GM23338 (cell line): ENCODE measurements around the gene RMND5A. TPM values are rescaled to one million over a fixed set of nuclear protein-coding genes. Genes with fewer than 3 reads are reported as not detected.
A peak's percentile ranks its signal among the peaks of the same experiment; 100 is the strongest.

ENCODE experiments used
- ATAC-seq: fragments of 200-7000 bp; cut with Tn5 transposase; 3 replicates; pipeline ENCODE4 v1.9.1; 2020
- DNase-seq: peaks from one replicate; pipeline ENCODE4 v3.0.0-alpha.2; 2015; ENCODE audit warnings: low spot score
- H2AFZ ChIP-seq: fragments of 200-600 bp; sonication (generic); 2 replicates; pipeline ENCODE4 v1.8.0; 2016; ENCODE audit warnings: antibody characterized with exemption, mild to moderate bottlenecking, moderate library complexity
- H3F3A ChIP-seq: fragments of 200-600 bp; sonication (generic); replicated peaks from 2 replicates; pipeline ENCODE4 v1.8.0; 2017; ENCODE audit warnings: antibody characterized with exemption, mixed run types, low read depth
- H3K27ac ChIP-seq: fragments of 200-600 bp; sonication (generic); 2 replicates; pipeline ENCODE4 v1.6.1; 2016; ENCODE audit warnings: low read depth
- H3K27me3 ChIP-seq: fragments of 200-600 bp; sonication (generic); 2 replicates; pipeline ENCODE4 v1.8.0; 2016; ENCODE audit warnings: mild to moderate bottlenecking, mixed run types, moderate library complexity; ENCODE audit not compliant: insufficient read depth
- H3K36me3 ChIP-seq: fragments of 200-600 bp; sonication (generic); 2 replicates; pipeline ENCODE4 v1.8.0; 2016; ENCODE audit warnings: mild to moderate bottlenecking; ENCODE audit not compliant: insufficient read depth
- H3K4me1 ChIP-seq: fragments of 200-600 bp; sonication (generic); 2 replicates; pipeline ENCODE4 v1.8.0; 2016; ENCODE audit warnings: mild to moderate bottlenecking, moderate library complexity; ENCODE audit not compliant: insufficient read depth
- H3K4me2 ChIP-seq: fragments of 200-600 bp; sonication (generic); 2 replicates; pipeline ENCODE4 v1.7.1; 2017; ENCODE audit warnings: mixed run types
- H3K4me3 ChIP-seq: fragments of 200-600 bp; sonication (generic); 2 replicates; pipeline ENCODE4 v1.6.1; 2016; ENCODE audit warnings: mixed run types
- H3K79me2 ChIP-seq: fragments of 200-600 bp; sonication (generic); replicated peaks from 2 replicates; pipeline ENCODE4 v1.8.0; 2017; ENCODE audit warnings: mild to moderate bottlenecking; ENCODE audit not compliant: insufficient read depth
- H3K9me2 ChIP-seq: fragments of 200-600 bp; sonication (generic); 2 replicates; pipeline ENCODE4 v1.8.0; 2017; ENCODE audit not compliant: insufficient read depth
- H4K20me1 ChIP-seq: fragments of 200-600 bp; sonication (generic); replicated peaks from 2 replicates; pipeline ENCODE4 v1.8.0; 2017; ENCODE audit warnings: mild to moderate bottlenecking; ENCODE audit not compliant: insufficient read depth
- H3K27ac Mint-ChIP-seq: 2 replicates; pipeline ENCODE4 v1.8.0; 2020; ENCODE audit warnings: inconsistent platforms, mild to moderate bottlenecking, moderate library complexity, mixed read lengths
- H3K27me3 Mint-ChIP-seq: 3 replicates; pipeline ENCODE4 v1.8.0; 2022; ENCODE audit warnings: low read depth, mild to moderate bottlenecking, moderate library complexity, mixed read lengths, inconsistent platforms; ENCODE audit not compliant: insufficient read depth, poor library complexity
- H3K36me3 Mint-ChIP-seq: 3 replicates; pipeline ENCODE4 v1.8.0; 2021; ENCODE audit warnings: low read depth, mild to moderate bottlenecking, inconsistent platforms, moderate library complexity, mixed read lengths
- H3K4me1 Mint-ChIP-seq: 3 replicates; pipeline ENCODE4 v1.8.0; 2020; ENCODE audit warnings: mild to moderate bottlenecking, inconsistent platforms, mixed read lengths
- H3K4me3 Mint-ChIP-seq: 3 replicates; pipeline ENCODE4 v1.8.0; 2021; ENCODE audit warnings: moderate library complexity, mild to moderate bottlenecking, inconsistent platforms, mixed read lengths
- H3K9me3 Mint-ChIP-seq: 3 replicates; pipeline ENCODE4 v1.8.0; 2020; ENCODE audit warnings: moderate library complexity, mild to moderate bottlenecking, inconsistent platforms, mixed read lengths
- CREB1 ChIP-seq: fragments of 250-450 bp; sonication (Bioruptor Pico); IDR thresholded peaks from 2 replicates; pipeline ENCODE4 v1.5.0; 2020; ENCODE audit warnings: low read depth, mild to moderate bottlenecking, moderate library complexity
- EZH2 ChIP-seq: fragments of 200-600 bp; sonication (generic); IDR thresholded peaks from one replicate; pipeline ENCODE4 v1.8.0; 2017; ENCODE audit warnings: antibody characterized with exemption, mild to moderate bottlenecking, low read depth; ENCODE audit not compliant: unreplicated experiment
- EZH2phosphoT487 ChIP-seq: fragments of 200-600 bp; sonication (generic); IDR thresholded peaks from one replicate; pipeline ENCODE4 v1.8.1; 2018; ENCODE audit warnings: antibody characterized with exemption; ENCODE audit not compliant: unreplicated experiment
- JUNB ChIP-seq: IDR thresholded peaks from one replicate; pipeline ENCODE4 v1.6.1; 2016; ENCODE audit warnings: antibody characterized with exemption; ENCODE audit not compliant: unreplicated experiment
- NANOG ChIP-seq: IDR thresholded peaks from 2 replicates; pipeline ENCODE4 v1.6.1; 2016; ENCODE audit warnings: antibody characterized with exemption, borderline replicate concordance
- POLR2AphosphoS5 ChIP-seq: IDR thresholded peaks from 2 replicates; pipeline ENCODE4 v1.6.1; 2016; ENCODE audit warnings: antibody characterized with exemption, low read depth
- STAT1 ChIP-seq: IDR thresholded peaks from one replicate; pipeline ENCODE4 v1.6.1; 2016; ENCODE audit warnings: antibody characterized with exemption; ENCODE audit not compliant: unreplicated experiment
- ZNF114 ChIP-seq: fragments of 250-450 bp; sonication (Bioruptor Pico); IDR thresholded peaks from 2 replicates; pipeline ENCODE4 v1.5.0; 2020; ENCODE audit warnings: mild to moderate bottlenecking, moderate library complexity
- ZNF331 ChIP-seq: fragments of 250-450 bp; sonication (Bioruptor Pico); IDR thresholded peaks from 2 replicates; pipeline ENCODE4 v1.5.0; 2020; ENCODE audit warnings: low read depth, mild to moderate bottlenecking, moderate library complexity
- polyA plus RNA-seq: library from polyadenylated mRNA; unstranded; fragments of >200 nt; fragmentation: Nextera tagmentation; extraction: Ambion mirVana; gene quantifications from 2 replicates; pipeline ENCODE4 v1.2.1, GENCODE V29; 2016
- total RNA-seq: library from RNA; depleted of rRNA; stranded (reverse); fragments of >200 nt; shearing (Covaris generic); gene quantifications from 2 replicates; pipeline ENCODE4 v1.2.3, GENCODE V29; 2014
- TF ChIP-seq, protein P1 (sequence below), 2 experiments: fragments of 200-600 bp in 1 of 2; sonication (generic) in 1 of 2; conservative IDR thresholded peaks; 2 replicates each; pipeline versions ENCODE4 v1.5.1 to v1.6.1; 2016 to 2017; ENCODE audit warnings: antibody characterized with exemption in 2 of 2, low read depth in 2 of 2, mild to moderate bottlenecking in 2 of 2, moderate library complexity in 1 of 2
- TF ChIP-seq, protein P2 (sequence below): IDR thresholded peaks from one replicate; pipeline ENCODE4 v1.6.1; 2018; ENCODE audit warnings: antibody characterized with exemption; ENCODE audit not compliant: unreplicated experiment

Gene RMND5A
- total and polyA plus RNA-seq, 2 experiments from 2014 or later, result 24.0 to 87.9 TPM

DNA sequence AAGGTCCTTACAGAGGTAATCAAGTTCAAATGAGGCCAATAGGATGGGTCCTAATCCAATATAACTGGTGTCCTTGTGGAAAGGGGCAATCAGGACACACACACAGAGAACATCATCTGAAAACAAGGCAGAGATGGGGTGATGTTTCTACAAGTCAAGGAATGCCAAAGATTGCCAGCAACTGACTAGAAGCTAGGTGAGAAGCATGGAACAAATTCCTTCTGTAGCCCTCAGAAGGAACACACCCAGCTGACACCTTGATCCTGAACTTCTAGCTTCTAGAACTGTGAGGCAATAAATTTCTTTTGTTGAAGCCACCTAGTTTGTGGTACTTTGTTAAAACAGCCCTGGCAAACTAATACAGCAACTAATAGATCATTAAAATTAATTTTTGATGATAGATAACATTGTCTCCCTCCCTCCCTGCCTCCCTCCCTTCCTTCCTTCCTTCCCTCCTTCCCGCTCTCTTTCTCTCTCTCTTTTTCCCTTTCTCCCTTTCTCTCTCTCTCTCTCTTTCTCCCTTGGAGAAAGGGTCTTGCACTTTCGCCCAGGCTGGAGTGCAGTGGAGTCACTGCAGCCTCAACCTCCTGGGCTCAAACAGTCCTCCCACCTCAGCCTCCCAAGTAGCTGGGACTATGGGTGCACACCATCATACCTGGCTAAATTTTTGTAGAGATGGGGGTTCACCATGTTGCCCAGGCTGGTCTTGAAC lies 80.9 kb downstream of the RMND5A start:
- Histone ChIP-seq H3K27ac (no peak overlapping the region), H2AFZ (no peak overlapping the region), H3F3A (no peaks in the 10 kb centered on the region), H3K36me3 (peaks cover 6% of the 10 kb centered on the region; the same call in 1 of the 2 replicates), H3K4me3 (no peak overlapping the region), H3K27me3 (peaks cover 7% of the 10 kb centered on the region; the same call in 1 of the 2 replicates), H3K9me2 (no peaks in the 10 kb centered on the region), H3K79me2 (no peaks in the 10 kb centered on the region), H3K4me2 (no peak overlapping the region), H4K20me1 (no peaks in the 10 kb centered on the region), H3K4me1 (no peaks in the 10 kb centered on the region)
- Mint-ChIP-seq H3K27me3 (peaks cover 4% of the 10 kb centered on the region), H3K36me3 (peaks cover 8% of the 10 kb centered on the region; the same call in 2 of the 3 replicates), H3K9me3 (peaks cover 14% of the 10 kb centered on the region), H3K4me3 (no peak overlapping the region), H3K4me1 (no peaks in the 10 kb centered on the region), H3K27ac (no peak overlapping the region)
- no peak for DNase-seq
- TF ChIP-seq POLR2AphosphoS5 (no peak), EZH2phosphoT487 (no peak), ZNF114 (CRISPR knock-in tag) (no peak), NANOG (no peak)
- TF ChIP-seq, protein P1, sequence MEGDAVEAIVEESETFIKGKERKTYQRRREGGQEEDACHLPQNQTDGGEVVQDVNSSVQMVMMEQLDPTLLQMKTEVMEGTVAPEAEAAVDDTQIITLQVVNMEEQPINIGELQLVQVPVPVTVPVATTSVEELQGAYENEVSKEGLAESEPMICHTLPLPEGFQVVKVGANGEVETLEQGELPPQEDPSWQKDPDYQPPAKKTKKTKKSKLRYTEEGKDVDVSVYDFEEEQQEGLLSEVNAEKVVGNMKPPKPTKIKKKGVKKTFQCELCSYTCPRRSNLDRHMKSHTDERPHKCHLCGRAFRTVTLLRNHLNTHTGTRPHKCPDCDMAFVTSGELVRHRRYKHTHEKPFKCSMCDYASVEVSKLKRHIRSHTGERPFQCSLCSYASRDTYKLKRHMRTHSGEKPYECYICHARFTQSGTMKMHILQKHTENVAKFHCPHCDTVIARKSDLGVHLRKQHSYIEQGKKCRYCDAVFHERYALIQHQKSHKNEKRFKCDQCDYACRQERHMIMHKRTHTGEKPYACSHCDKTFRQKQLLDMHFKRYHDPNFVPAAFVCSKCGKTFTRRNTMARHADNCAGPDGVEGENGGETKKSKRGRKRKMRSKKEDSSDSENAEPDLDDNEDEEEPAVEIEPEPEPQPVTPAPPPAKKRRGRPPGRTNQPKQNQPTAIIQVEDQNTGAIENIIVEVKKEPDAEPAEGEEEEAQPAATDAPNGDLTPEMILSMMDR (conservative IDR thresholded peaks at IDR 0.05; ENCODE audit: low read depth in 2 of 2), result no peak
- ATAC-seq, result no peak

DNA sequence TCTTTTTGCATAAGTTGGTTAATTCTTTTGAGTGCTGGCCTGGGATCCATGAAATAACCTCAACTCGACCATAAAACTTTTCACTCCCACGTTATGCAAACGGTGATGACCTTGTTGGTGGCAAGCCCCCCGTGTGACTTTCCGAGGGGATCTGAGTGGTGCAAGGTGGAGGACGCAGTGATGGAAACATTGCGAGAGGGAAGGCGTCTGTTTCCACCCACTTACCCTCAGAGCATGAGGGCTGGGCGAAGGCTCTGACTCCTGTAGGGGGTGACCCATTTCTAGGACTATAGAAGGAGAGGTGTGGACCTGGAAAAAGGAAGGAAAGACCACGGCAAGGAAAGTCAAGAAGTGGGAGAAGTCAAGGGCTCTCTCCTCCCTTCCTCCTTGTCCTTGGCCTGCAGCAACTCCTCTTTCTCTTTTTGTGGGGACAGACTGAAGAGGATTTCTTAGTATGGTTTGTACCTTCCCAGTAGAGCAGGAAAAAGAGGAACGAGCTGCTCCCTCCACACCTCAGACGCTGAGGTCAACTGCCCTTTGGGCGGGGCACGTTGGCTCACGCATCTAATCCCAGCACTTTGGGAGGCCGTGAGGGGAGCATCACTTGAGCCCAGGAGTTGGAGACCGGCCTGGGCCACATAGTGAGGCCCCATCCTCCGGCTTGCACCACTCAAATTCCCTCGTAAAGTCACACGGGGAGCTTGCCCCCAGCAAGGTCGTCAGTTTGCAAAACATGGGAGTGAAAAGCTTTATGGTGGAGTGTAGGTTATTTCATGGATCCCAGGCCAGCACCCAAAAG lies 86.2 kb downstream of the RMND5A start:
- peaks cover 3% of the 10 kb centered on the region; the same call in 2 of the 3 replicates for H3K4me1 Mint-ChIP-seq
- TF ChIP-seq NANOG (no peak), ZNF331 (CRISPR knock-in tag) (no peak), EZH2phosphoT487 (no peak), JUNB (no peak), ZNF114 (CRISPR knock-in tag) (no peak), CREB1 (no peak), STAT1 (no peak), EZH2 (no peak)
- TF ChIP-seq, protein P1 (conservative IDR thresholded peaks at IDR 0.05; ENCODE audit: low read depth in 2 of 2), result no peak
- TF ChIP-seq, protein P2, sequence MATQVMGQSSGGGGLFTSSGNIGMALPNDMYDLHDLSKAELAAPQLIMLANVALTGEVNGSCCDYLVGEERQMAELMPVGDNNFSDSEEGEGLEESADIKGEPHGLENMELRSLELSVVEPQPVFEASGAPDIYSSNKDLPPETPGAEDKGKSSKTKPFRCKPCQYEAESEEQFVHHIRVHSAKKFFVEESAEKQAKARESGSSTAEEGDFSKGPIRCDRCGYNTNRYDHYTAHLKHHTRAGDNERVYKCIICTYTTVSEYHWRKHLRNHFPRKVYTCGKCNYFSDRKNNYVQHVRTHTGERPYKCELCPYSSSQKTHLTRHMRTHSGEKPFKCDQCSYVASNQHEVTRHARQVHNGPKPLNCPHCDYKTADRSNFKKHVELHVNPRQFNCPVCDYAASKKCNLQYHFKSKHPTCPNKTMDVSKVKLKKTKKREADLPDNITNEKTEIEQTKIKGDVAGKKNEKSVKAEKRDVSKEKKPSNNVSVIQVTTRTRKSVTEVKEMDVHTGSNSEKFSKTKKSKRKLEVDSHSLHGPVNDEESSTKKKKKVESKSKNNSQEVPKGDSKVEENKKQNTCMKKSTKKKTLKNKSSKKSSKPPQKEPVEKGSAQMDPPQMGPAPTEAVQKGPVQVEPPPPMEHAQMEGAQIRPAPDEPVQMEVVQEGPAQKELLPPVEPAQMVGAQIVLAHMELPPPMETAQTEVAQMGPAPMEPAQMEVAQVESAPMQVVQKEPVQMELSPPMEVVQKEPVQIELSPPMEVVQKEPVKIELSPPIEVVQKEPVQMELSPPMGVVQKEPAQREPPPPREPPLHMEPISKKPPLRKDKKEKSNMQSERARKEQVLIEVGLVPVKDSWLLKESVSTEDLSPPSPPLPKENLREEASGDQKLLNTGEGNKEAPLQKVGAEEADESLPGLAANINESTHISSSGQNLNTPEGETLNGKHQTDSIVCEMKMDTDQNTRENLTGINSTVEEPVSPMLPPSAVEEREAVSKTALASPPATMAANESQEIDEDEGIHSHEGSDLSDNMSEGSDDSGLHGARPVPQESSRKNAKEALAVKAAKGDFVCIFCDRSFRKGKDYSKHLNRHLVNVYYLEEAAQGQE, result no peak

More for the DNA sequence above, 86.2 kb downstream of the RMND5A start:
- H3K4me3 Mint-ChIP-seq, result peak overlapping the region; percentile 40; the same call in 2 of the 3 replicates
- DNase-seq, result no peak
- ATAC-seq, result no peak
- Histone ChIP-seq H3K4me1 (peaks cover 7% of the 10 kb centered on the region), H3K4me3 (no peak overlapping the region), H3K79me2 (no peaks in the 10 kb centered on the region), H3K9me2 (no peaks in the 10 kb centered on the region), H4K20me1 (no peaks in the 10 kb centered on the region), H3F3A (0 out of 2 replicates have a peak, but pooled peaks cover 2% of the 10 kb centered on the region), H3K36me3 (no peaks in the 10 kb centered on the region), H3K4me2 (no peak overlapping the region; the same call in 1 of the 2 replicates), H3K27ac (no peak overlapping the region), H2AFZ (no peak overlapping the region; the same call in 1 of the 2 replicates), H3K27me3 (peaks cover 36% of the 10 kb centered on the region)
- H3K9me3 Mint-ChIP-seq, result no peaks in the 10 kb centered on the region
- H3K27me3 Mint-ChIP-seq, result peaks cover 25% of the 10 kb centered on the region
- no peak overlapping the region for H3K27ac Mint-ChIP-seq
- no peaks in the 10 kb centered on the region for H3K36me3 Mint-ChIP-seq
